KOPT-K1 (cell line): Measurements from ENCODE around the gene ZNF804B.

Experiments used
- H3K27ac ChIP-seq: fragments of 200-600 bp; sonication (generic); 2 replicates; pipeline ENCODE4 v1.5.1; 2016; ENCODE audit warnings: antibody characterized with exemption, mild to moderate bottlenecking, low read depth, low read length; ENCODE audit not compliant: poor library complexity, severe bottlenecking
- H3K36me3 ChIP-seq: fragments of 200-600 bp; sonication (generic); 2 replicates; pipeline ENCODE4 v1.5.1; 2017; ENCODE audit warnings: antibody characterized with exemption, mild to moderate bottlenecking, low read length, moderate library complexity; ENCODE audit not compliant: insufficient read depth
- H3K9me3 ChIP-seq: fragments of 200-600 bp; sonication (generic); 2 replicates; pipeline ENCODE4 v1.5.1; 2017; ENCODE audit warnings: antibody characterized with exemption, low read length, mild to moderate bottlenecking; ENCODE audit not compliant: insufficient read depth, poor library complexity, severe bottlenecking

Gene ZNF804B

GRCh38 chr7:88792361-88792760 lies 32.9 kb downstream of the ZNF804B start:
- Histone ChIP-seq H3K9me3 (no peaks in the 10 kb centered on the region), H3K36me3 (no peaks in the 10 kb centered on the region), H3K27ac (no peak overlapping the region)

GRCh38 chr7:88795553-88795952 lies 36.1 kb downstream of the ZNF804B start, which contains the start of gene TEX47:
TSS of gene TEX47 (minus strand) at chr7:88795737. CDS start at chr7:88794942, 795 bp downstream.
- Histone ChIP-seq H3K9me3 (no peaks in the 10 kb centered on the region), H3K36me3 (no peaks in the 10 kb centered on the region), H3K27ac (no peak within 1 kb of the TSS)

- no peaks in the 10 kb centered on the region for H3K36me3 ChIP-seq
- no peaks in the 10 kb centered on the region for H3K9me3 ChIP-seq
- H3K27ac ChIP-seq = no peak overlapping the region
These were observed 41.5 kb downstream of the ZNF804B start for GRCh38 chr7:88801046-88801445.

GRCh38 chr7:88806280-88807037 lies 47.0 kb downstream of the ZNF804B start:
- H3K9me3 ChIP-seq = no peaks in the 10 kb centered on the region
- no peaks in the 10 kb centered on the region for H3K36me3 ChIP-seq
- H3K27ac ChIP-seq = no peak overlapping the region

DNA sequence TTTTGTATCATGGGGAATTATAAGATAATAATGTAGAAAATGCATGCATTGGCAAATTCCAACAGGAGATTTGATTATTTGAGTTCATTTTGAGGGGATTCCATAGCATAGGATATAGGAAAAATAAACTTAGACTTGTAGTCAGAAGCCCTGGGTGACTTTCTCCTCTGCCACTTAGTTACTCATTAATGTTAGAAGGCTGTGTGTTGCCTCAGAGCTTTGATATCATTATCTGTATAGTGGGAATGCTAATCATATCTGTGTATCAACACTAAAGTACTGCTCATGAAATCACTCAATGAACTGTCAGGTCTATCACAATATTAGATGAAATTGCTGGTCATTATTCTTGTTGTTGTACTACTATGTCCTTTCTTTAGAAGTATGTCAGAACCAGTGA lies 59.1 kb downstream of the ZNF804B start:
- H3K27ac ChIP-seq = no peak overlapping the region
- H3K9me3 ChIP-seq = no peaks in the 10 kb centered on the region
- no peaks in the 10 kb centered on the region for H3K36me3 ChIP-seq

- Histone ChIP-seq H3K9me3 (no peaks in the 10 kb centered on the region), H3K27ac (no peak overlapping the region), H3K36me3 (no peaks in the 10 kb centered on the region)
These were observed 66.7 kb downstream of the ZNF804B start for GRCh38 chr7:88826222-88826621.

DNA sequence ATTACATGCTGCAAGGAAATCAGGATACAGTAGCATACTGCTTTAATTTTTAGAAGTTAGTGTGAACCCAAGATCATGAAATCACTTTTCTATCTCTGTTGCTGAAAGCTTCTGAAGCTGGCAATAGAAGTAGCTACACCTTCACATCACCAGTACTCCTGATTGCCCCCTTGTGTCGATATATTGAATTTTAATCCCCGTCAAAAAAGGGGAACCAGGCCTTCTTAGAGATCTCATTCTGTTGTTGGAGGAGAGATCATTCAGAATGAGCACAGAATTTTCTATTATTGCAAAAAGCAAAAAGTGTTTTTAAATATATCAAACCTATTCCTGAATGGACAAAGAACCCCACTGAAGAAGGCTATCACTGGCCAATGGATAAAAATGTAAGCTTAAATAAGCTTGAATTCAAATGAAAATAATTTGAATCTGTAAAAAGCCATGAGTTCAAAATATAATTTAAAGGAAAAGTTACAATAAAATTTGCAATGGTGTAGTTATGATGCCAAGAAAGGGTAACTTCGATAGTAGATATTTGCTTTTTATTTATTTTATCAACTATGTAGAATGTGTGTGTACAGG lies 75.7 kb downstream of the ZNF804B start:
- Histone ChIP-seq H3K9me3 (no peaks in the 10 kb centered on the region), H3K27ac (no peak overlapping the region), H3K36me3 (no peaks in the 10 kb centered on the region)

GRCh38 chr7:88842201-88842600 lies 82.7 kb downstream of the ZNF804B start:
- no peaks in the 10 kb centered on the region for H3K9me3 ChIP-seq
- no peak overlapping the region for H3K27ac ChIP-seq
- H3K36me3 ChIP-seq = no peaks in the 10 kb centered on the region

- H3K9me3 ChIP-seq = no peaks in the 10 kb centered on the region
- H3K27ac ChIP-seq = no peak overlapping the region
- H3K36me3 ChIP-seq = no peaks in the 10 kb centered on the region
These were observed 85.6 kb downstream of the ZNF804B start for GRCh38 chr7:88845091-88845490.

GRCh38 chr7:88851220-88851619 lies 91.7 kb downstream of the ZNF804B start:
- Histone ChIP-seq H3K27ac (no peak overlapping the region), H3K9me3 (no peaks in the 10 kb centered on the region), H3K36me3 (no peaks in the 10 kb centered on the region)

GRCh38 chr7:88859288-88859687 lies 99.8 kb downstream of the ZNF804B start:
- Histone ChIP-seq H3K27ac (no peak overlapping the region), H3K36me3 (no peaks in the 10 kb centered on the region), H3K9me3 (no peaks in the 10 kb centered on the region)

DNA sequence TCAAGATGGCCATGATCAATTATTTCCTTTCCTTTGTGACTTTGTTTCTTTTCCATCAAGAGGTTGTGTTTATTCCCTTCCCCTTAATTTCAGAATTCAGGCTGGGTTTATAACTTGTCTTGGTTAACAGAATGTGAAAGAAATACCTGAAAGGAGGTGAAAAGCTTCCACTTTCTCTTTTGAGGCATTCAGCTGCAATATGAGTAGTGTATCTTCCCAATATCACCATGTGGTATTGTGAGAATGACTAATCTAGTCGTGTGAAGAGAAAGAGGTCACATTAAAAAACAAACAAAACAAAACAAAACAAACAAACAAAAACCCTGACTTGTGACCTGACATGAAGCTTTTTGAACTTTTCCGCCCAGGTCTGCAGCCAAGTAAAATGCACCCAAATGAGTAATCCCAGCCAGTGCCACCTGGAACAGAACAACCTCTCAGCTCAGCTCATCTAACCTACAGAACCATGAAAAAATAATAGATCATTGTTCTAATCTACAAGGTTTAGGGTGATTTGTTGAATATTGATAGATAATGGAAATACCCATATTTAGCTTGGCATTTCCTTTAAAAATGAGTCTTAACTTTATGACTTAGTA lies 106.9 kb downstream of the ZNF804B start:
- H3K36me3 ChIP-seq = no peaks in the 10 kb centered on the region
- no peaks in the 10 kb centered on the region for H3K9me3 ChIP-seq
- no peak overlapping the region for H3K27ac ChIP-seq

- Histone ChIP-seq H3K36me3 (no peaks in the 10 kb centered on the region), H3K27ac (no peak overlapping the region), H3K9me3 (no peaks in the 10 kb centered on the region)
These were observed 107.7 kb downstream of the ZNF804B start for GRCh38 chr7:88867158-88867557.

- H3K9me3 ChIP-seq = no peaks in the 10 kb centered on the region
- no peak overlapping the region for H3K27ac ChIP-seq
- H3K36me3 ChIP-seq = no peaks in the 10 kb centered on the region
These were observed 109.0 kb downstream of the ZNF804B start for GRCh38 chr7:88868456-88868855.

- H3K9me3 ChIP-seq = no peaks in the 10 kb centered on the region
- H3K27ac ChIP-seq = no peak overlapping the region
- H3K36me3 ChIP-seq = no peaks in the 10 kb centered on the region
These were observed 121.6 kb downstream of the ZNF804B start for GRCh38 chr7:88881136-88881535.

DNA sequence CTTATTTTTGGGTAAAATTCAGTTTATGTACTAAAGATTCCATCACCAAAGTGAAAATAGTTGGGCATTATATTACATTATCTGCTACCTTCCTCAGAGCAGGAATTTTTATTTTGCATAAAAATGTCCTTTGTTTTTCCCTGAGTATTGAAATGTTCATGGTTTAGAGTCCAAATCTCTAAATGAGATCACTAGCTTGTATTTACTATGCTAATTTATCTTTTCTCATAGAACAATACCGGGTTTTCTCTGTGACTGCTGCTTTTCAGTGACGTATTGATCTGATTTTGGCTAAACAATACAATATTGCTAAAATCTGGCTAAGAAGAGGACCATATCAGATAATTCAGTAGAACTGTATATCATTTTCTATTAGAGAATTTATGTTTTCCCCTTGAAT lies 125.6 kb downstream of the ZNF804B start:
- H3K27ac ChIP-seq = no peak overlapping the region
- no peaks in the 10 kb centered on the region for H3K9me3 ChIP-seq
- H3K36me3 ChIP-seq = no peaks in the 10 kb centered on the region
